GM19395 (cell line): ENCODE data around the gene EHMT1.
"Not testable (repeated sequence)": the region's sequence is repeated elsewhere in the genome, so short reads cannot be mapped to it uniquely, and the experiment has no call there.

Source experiments
- ATAC-seq: cut with Tn5 transposase; IDR thresholded peaks from one replicate; pipeline ENCODE4 v1.9.1; 2021; ENCODE audit warnings: mild to moderate bottlenecking, moderate library complexity; ENCODE audit not compliant: unreplicated experiment

The EHMT1 gene

DNA sequence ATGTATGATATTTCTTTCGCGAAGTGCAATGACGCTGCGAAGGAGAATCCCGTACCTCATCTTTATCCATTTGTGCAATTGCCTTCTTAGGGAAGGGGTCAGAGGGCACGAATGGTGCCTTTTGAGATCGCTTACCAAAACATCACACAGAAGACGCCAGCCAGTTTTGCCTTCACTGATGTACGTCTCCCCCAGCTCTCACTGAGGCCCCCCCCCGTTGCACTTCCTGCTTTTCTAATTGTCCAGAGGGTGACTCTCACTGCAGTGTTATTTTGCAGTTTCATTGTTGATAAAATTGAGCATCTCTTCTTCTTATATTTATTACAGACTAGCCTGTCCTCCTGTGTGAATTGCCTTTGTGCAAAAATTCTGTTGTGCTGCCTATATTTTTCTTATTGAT, 219.8 kb downstream of the EHMT1 start:
- no peak for ATAC-seq

DNA sequence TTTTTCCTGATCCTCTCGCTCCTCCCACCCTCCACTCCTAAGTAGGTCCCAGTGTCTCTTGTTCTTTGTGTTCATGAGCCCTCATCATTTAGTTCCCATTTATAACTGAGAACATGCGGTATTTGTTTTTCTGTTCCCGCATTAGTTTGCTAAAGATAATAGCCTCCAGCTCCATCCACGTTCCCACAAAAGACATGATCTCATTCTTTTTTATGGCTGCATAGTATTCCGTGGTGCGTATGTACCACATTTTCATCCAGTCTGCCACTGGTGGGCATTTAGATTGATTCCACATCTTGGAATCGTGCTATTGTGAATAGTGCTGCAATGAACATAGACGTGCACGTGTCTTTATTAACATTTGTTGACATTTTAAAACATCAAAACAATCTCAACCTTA, 224.6 kb downstream of the EHMT1 start:
- ATAC-seq = no peak

DNA sequence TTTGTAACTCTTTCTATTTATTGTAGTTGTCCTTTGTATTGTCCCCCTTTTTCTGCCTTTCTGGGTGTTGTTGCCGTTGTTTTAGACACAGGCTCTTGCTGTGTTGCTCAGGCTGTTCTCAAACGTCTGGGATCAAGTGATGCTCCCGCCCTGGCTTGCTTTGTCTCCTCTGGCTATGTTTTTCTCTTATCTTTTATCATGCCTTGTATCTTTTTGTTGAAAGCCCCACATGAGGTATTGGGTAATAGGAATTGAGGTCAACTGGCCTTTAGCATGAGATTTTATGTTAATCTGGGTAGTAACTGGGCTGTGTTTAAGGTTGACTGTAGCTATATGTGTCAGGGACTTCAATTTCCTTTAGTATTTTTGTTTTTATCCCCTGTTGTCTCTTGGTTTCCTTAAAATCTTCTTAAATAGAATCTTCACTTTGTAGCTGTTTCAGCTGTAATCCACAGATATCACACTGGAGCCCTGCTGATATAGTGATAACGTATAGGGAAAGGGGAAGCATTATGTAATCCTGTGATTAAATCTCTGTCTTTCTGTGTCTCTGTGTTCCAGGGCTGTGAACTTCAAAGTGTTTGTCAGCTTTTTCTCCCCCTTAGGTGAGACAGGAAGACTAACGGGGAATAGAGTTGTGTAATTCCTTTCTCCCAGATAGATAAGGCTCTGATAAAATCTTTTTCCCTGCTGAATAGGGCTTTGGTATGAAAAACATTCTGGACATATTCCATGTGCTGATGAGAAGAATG, 232.9 kb downstream of the EHMT1 start:
- ATAC-seq = no peak

GRCh38 chr9:137853392-137853995, 234.7 kb downstream of the EHMT1 start:
- no peak for ATAC-seq

- no peak for ATAC-seq
These were observed 241.6 kb downstream of the EHMT1 start for GRCh38 chr9:137860361-137860760.

GRCh38 chr9:137865581-137866145, 246.9 kb downstream of the EHMT1 start:
- no peak for ATAC-seq

GRCh38 chr9:137866226-137867141, 247.7 kb downstream of the EHMT1 start:
- ATAC-seq = no peak

- ATAC-seq = no peak
These were observed 251.6 kb downstream of the EHMT1 start for GRCh38 chr9:137870432-137870831.

GRCh38 chr9:137872296-137872695, 253.5 kb downstream of the EHMT1 start:
- ATAC-seq = no peak

DNA sequence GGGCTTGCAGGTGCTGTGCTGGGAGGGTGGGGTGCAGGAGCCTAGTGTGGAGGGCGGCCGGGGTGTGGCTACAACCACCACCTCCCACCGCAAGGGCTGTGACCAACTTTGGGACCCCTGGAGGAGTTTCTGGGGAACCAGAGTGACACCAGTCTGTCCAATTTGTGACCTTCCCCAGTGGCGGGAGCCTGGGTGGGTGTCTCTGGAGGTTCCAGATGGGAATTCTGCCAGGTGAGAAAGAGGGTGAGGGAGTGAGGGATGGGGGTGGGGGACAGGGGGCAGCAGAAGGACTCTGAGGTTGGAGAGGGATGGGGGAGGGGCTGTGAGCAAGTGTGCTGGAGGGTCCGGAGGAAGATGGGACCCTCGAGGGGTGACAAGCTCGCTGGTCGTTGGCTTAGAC, 254.6 kb downstream of the EHMT1 start:
- ATAC-seq = no peak

DNA sequence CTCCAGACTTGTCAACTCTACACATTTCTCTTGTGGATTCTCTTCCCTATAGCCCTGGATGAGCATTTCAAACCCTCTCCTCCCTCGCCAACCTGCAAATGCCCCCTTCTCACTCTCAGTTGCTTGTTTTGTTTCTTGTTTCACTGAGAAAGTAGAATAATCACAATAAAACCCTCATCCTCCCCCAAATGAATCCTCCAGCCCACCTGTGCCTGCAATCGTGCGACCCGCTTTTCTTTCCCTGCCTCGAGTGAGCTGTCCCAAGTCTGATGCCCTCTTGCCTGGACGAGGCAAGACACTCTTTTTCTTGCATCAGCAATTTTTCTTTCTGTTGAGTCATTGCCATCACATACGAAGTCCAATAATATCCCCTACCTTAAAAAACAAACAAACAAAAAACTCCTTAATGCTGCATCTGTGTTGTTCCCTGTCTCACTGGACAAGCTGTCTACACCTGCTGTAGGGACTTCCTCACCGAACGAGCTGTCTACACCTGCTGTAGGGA, 255.1 kb downstream of the EHMT1 start:
- no peak for ATAC-seq

GRCh38 chr9:137875354-137875753, 256.5 kb downstream of the EHMT1 start:
- no peak for ATAC-seq

DNA sequence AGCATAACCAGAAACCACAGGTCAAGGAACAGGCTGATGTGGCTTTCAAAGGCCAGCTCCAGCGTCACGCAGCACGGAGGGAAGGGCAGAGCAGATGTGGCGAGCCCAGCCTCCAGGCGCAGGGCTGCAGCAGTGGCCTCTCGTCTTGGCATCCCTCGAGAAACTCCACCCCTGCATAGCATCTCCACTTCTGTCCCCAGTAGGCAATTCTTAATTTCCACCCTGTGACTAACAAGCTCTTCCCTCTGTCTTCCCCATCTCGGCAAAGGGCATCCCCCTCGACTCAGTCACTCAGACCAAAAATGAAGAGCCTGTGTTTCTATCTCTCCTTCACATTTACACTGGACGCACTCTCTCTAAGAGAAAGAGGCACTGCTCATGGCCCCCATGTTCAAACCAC, 257.0 kb downstream of the EHMT1 start:
- no peak for ATAC-seq

GRCh38 chr9:137876269-137876668, 257.5 kb downstream of the EHMT1 start:
- ATAC-seq = no peak

DNA sequence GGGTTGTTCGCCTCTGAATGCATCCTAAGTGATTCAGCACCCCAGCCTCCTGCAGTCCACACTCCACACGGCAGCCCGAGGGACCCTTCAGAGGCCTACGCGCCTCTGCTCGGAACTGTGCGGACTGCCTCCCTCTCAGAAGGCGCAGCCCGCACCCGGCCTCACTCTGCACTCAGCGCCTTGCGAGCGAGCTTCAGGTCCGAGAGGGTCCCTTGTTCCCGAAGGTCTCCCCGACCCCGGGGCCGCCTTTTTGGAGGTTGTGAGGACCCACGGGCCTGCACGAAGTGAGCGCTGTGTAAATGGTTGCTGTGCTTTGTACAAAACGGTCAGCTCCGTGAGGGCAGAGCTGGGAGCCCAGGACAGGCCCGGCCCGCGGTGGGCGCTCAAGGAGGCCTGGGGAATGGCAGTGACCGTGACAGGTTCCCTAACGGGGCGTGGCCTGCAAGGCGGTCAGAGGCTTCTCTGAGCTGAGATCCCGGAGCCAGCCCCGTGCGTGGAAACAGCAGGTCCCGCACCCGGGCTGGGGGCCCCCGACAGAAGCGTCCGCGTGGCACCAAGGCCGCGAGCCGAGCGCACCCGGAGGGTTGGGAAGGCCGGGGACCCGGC, 258.1 kb downstream of the EHMT1 start:
- ATAC-seq = no peak

DNA sequence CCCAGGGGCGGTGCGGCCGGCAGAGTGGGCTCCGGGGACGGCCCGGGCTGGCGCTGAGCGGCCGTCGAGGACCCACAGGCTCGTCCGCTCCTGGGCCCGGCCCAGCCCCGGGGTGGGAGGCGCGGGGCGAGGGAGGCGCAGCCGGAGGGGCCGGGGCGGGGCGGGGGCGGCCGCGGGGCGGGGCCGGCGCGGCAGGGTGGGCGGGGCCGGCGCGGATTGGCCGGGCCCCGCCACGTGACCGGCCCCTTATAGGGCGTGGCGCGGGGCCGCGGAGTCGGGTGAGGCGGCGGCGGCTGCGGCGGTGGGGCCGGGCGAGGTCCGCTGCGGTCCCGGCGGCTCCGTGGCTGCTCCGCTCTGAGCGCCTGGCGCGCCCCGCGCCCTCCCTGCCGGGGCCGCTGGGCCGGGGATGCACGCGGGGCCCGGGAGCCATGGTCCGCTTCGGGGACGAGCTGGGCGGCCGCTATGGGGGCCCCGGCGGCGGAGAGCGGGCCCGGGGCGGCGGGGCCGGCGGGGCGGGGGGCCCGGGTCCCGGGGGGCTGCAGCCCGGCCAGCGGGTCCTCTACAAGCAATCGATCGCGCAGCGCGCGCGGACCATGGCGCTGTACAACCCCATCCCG, 258.8 kb downstream of the EHMT1 start, which contains the start of gene CACNA1B:
Gene CACNA1B (plus strand): TSS at position 277 of the 617 bp plus-strand sequence. CDS start 152 bp downstream, at position 429.
- ATAC-seq = not testable (repeated sequence)

GRCh38 chr9:137878146-137878941, 259.5 kb downstream of the EHMT1 start:
- no peak for ATAC-seq

- ATAC-seq = no peak
These were observed 260.2 kb downstream of the EHMT1 start for GRCh38 chr9:137879052-137879451.

GRCh38 chr9:137879566-137880150, 260.9 kb downstream of the EHMT1 start:
- no peak for ATAC-seq
